Nasal cavity respiratory epithelium epithelial cell of viscerocranial mucosa (primary cell): Measurements from ENCODE around the gene ADGRD1. TPM values are rescaled to one million over a fixed set of nuclear protein-coding genes. Genes with fewer than 3 reads are reported as not detected.

Experiments
- total RNA-seq: library from RNA; depleted of rRNA; stranded (reverse); fragments of >200 nt; gene quantifications from 2 replicates; pipeline ENCODE4 v1.2.3, GENCODE V29; 2014

The ADGRD1 gene
- not detected in 2 replicates for total RNA-seq

DNA sequence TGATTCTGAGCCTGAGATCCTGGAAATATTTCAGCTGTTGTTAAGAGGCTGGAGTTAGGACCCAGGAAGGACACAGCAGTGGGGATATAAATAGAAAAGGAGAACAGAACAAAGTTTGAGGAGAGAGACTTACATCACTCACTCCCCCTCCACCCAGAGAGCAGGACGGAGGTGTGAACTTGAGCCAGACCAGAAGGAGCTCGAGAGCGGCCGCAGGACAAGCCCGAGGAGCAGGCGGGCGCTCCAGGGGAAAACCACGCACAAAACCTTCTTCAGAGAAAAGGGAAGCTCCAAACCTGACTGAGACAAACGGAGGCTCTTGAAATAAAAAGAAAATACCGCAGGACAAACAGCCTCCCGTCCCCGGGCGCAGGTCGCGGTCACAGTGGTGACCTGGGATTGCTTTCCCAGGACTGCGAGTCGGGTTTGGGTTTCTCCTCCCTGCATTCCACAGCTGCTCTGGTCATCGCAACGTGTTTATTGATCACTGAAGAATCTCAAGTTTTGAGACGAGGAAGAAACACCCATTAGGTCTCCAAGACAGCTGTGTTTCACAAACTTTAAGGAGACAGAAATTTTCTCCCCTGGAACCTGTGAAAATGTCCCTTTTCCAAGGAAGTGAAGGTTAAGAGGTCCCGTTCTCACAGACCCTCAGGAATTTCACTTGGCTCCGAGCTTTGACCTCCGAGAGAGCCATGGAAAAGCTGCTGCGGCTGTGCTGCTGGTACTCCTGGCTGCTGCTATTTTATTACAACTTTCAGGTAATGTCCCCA, at the start of gene ADGRD1:
Gene ADGRD1 (plus strand): TSS at position 137 of the 773 bp plus-strand sequence. CDS start 559 bp downstream, at position 696.

Other genes with a start within 250 kb of the ADGRD1 start
- not detected in 2 replicates for gene RIMBP2, start 237.6 kb upstream of the ADGRD1 start, total RNA-seq
- 5.8 and 11.9 TPM in 2 replicates for gene STX2, start 114.7 kb upstream of the ADGRD1 start, total RNA-seq
- 564 and 777 TPM in 2 replicates for gene RAN, start 81.8 kb upstream of the ADGRD1 start, total RNA-seq